WTC11 (cell line): ENCODE data around the gene FNDC3B.

ENCODE experiments used
- ATF3 ChIP-seq: sonication (generic); formaldehyde crosslinking; conservative IDR thresholded peaks from 2 replicates; pipeline ENCODE4 v1.8.1; 2022; ENCODE audit warnings: mild to moderate bottlenecking, missing genetic modification reagents
- CTCF ChIP-seq: fragments of 200-600 bp; IDR thresholded peaks from 2 replicates; pipeline ENCODE4 v1.8.0; 2022; ENCODE audit warnings: antibody characterized with exemption
- ELF4 ChIP-seq: sonication (generic); formaldehyde crosslinking; IDR thresholded peaks from 2 replicates; pipeline ENCODE4 v1.8.1; 2022; ENCODE audit warnings: low read depth, mild to moderate bottlenecking, moderate library complexity, missing genetic modification reagents
- FOXJ3 ChIP-seq: sonication (generic); formaldehyde crosslinking; IDR thresholded peaks from 2 replicates; pipeline ENCODE4 v1.9.0; 2021; ENCODE audit warnings: missing genetic modification reagents, mild to moderate bottlenecking, borderline replicate concordance
- FOXP1 ChIP-seq: sonication (generic); formaldehyde crosslinking; IDR thresholded peaks from 2 replicates; pipeline ENCODE4 v1.8.0; 2022; ENCODE audit warnings: missing genetic modification reagents, mild to moderate bottlenecking, moderate library complexity, borderline replicate concordance
- IRF2 ChIP-seq: sonication (generic); formaldehyde crosslinking; IDR thresholded peaks from 2 replicates; pipeline ENCODE4 v1.8.0; 2022; ENCODE audit warnings: low read depth, missing genetic modification reagents, borderline replicate concordance
- NFYB ChIP-seq: sonication (generic); formaldehyde crosslinking; conservative IDR thresholded peaks from 2 replicates; pipeline ENCODE4 v1.8.0; 2022; ENCODE audit warnings: low read depth, missing genetic modification reagents
- NR3C1 ChIP-seq: sonication (generic); formaldehyde crosslinking; conservative IDR thresholded peaks from 2 replicates; pipeline ENCODE4 v1.8.1; 2023; ENCODE audit warnings: low read depth, mild to moderate bottlenecking, missing genetic modification reagents
- ZBTB43 ChIP-seq: sonication (generic); formaldehyde crosslinking; IDR thresholded peaks from 2 replicates; pipeline ENCODE4 v1.8.1; 2023; ENCODE audit warnings: mild to moderate bottlenecking, missing genetic modification reagents
- ZNF263 ChIP-seq: sonication (generic); formaldehyde crosslinking; IDR thresholded peaks from 2 replicates; pipeline ENCODE4 v1.8.1; 2022; ENCODE audit warnings: low read depth, mild to moderate bottlenecking, moderate library complexity, missing genetic modification reagents
- TF ChIP-seq, protein P1 (sequence below): sonication (generic); formaldehyde crosslinking; IDR thresholded peaks from 2 replicates; pipeline ENCODE4 v1.8.0; 2022; ENCODE audit warnings: mild to moderate bottlenecking, missing genetic modification reagents
- TF ChIP-seq, protein P2 (sequence below): sonication (generic); formaldehyde crosslinking; IDR thresholded peaks from 2 replicates; pipeline ENCODE4 v1.8.0; 2022; ENCODE audit warnings: mild to moderate bottlenecking, missing genetic modification reagents
- TF ChIP-seq, protein P3 (sequence below): sonication (generic); formaldehyde crosslinking; IDR thresholded peaks from 2 replicates; pipeline ENCODE4 v1.8.1; 2022; ENCODE audit warnings: mild to moderate bottlenecking, moderate library complexity, missing genetic modification reagents

DNA sequence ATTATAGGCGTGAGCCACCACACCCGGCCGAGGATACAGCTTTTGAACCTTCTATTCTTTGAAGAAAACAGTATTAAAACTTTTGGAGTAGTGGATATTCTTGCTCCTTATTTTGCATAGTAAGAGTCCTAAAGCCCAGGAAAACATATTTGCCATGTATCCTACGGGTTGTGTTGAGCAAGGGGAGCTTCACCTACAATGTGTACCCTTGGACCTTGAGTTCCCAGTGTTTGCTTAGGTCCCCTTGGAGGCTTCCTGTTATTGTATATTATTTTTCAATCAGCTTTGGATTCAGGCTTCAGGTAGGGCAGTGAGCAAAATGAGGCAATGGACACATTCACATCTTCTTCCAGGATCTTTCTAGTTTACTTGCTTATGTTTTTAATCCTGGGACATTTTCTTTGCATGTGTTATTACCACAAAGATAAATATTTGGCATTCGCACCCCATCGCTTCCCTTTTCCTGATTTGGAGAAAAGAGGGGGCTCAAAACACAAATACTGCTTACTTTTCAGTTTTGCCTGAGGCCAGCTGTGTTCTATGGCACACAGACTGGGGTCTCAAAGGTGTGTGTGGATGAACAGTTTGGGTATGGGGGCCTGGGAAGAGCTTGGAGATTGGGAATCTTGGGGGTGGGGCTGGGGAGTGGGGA is 88.7 kb downstream of the FNDC3B start:
- TF ChIP-seq ATF3 (CRISPR knock-in tag) (no peak), CTCF (no peak), NFYB (CRISPR knock-in tag) (no peak), ZBTB43 (CRISPR knock-in tag) (no peak), FOXJ3 (CRISPR knock-in tag) (no peak), NR3C1 (no peak), IRF2 (CRISPR knock-in tag) (no peak), ZNF263 (no peak), ELF4 (CRISPR knock-in tag) (no peak), FOXP1 (CRISPR knock-in tag) (no peak)
- TF ChIP-seq, protein P1, sequence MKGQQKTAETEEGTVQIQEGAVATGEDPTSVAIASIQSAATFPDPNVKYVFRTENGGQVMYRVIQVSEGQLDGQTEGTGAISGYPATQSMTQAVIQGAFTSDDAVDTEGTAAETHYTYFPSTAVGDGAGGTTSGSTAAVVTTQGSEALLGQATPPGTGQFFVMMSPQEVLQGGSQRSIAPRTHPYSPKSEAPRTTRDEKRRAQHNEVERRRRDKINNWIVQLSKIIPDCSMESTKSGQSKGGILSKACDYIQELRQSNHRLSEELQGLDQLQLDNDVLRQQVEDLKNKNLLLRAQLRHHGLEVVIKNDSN (CRISPR knock-in tag), result no peak
- TF ChIP-seq, protein P2, sequence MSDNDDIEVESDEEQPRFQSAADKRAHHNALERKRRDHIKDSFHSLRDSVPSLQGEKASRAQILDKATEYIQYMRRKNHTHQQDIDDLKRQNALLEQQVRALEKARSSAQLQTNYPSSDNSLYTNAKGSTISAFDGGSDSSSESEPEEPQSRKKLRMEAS, result no peak
- TF ChIP-seq, protein P3, sequence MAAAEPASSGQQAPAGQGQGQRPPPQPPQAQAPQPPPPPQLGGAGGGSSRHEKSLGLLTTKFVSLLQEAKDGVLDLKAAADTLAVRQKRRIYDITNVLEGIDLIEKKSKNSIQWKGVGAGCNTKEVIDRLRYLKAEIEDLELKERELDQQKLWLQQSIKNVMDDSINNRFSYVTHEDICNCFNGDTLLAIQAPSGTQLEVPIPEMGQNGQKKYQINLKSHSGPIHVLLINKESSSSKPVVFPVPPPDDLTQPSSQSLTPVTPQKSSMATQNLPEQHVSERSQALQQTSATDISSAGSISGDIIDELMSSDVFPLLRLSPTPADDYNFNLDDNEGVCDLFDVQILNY, result no peak
